Mononuclear cell (primary cell): ENCODE results near the gene SLC16A5. TPM values are rescaled to one million over a fixed set of nuclear protein-coding genes. Genes with fewer than 3 reads are reported as not detected.
A peak's percentile ranks its signal among the peaks of the same experiment; 100 is the strongest.
"Not testable (repeated sequence)": the region's sequence is repeated elsewhere in the genome, so short reads cannot be mapped to it uniquely, and the experiment has no call there.

Source experiments
- H3K27me3 ChIP-seq: 2 replicates; pipeline ENCODE4 v1.6.0; 2011; ENCODE audit warnings: low read length, control low read depth; ENCODE audit not compliant: insufficient read depth
- H3K4me1 ChIP-seq: 2 replicates; pipeline ENCODE4 v1.5.1; 2011; ENCODE audit warnings: mild to moderate bottlenecking, low read length, control low read depth; ENCODE audit not compliant: insufficient read depth
- H3K4me3 ChIP-seq: 2 replicates; pipeline ENCODE4 v1.5.1; 2011; ENCODE audit warnings: mild to moderate bottlenecking, low read length, moderate library complexity
- H3K9me3 ChIP-seq: 2 replicates; pipeline ENCODE4 v1.5.1; 2011; ENCODE audit warnings: low read depth, mild to moderate bottlenecking, control low read depth, low read length
- total RNA-seq: library from RNA; depleted of rRNA; stranded (reverse); fragments of >200 nt; gene quantifications from one replicate; pipeline ENCODE4 v1.2.3, GENCODE V29; 2012

The SLC16A5 gene, protein sequence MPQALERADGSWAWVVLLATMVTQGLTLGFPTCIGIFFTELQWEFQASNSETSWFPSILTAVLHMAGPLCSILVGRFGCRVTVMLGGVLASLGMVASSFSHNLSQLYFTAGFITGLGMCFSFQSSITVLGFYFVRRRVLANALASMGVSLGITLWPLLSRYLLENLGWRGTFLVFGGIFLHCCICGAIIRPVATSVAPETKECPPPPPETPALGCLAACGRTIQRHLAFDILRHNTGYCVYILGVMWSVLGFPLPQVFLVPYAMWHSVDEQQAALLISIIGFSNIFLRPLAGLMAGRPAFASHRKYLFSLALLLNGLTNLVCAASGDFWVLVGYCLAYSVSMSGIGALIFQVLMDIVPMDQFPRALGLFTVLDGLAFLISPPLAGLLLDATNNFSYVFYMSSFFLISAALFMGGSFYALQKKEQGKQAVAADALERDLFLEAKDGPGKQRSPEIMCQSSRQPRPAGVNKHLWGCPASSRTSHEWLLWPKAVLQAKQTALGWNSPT
- total RNA-seq: 13.0 TPM

GRCh38 chr17:75087558-75088453 is at the start of gene SLC16A5:
Gene SLC16A5 (plus strand): TSS chr17:75087954. CDS start chr17:75093637, 5,683 bp downstream.
- Histone ChIP-seq H3K27me3 (no peaks in the 10 kb centered on the region), H3K4me3 (peak within 1 kb of the TSS; percentile 53), H3K4me1 (peaks cover 56% of the 10 kb centered on the region), H3K9me3 (no peaks in the 10 kb centered on the region)

GRCh38 chr17:75039238-75039637 is 48.5 kb upstream of the SLC16A5 start:
- no peaks in the 10 kb centered on the region for H3K27me3 ChIP-seq
- no peaks in the 10 kb centered on the region for H3K9me3 ChIP-seq

DNA sequence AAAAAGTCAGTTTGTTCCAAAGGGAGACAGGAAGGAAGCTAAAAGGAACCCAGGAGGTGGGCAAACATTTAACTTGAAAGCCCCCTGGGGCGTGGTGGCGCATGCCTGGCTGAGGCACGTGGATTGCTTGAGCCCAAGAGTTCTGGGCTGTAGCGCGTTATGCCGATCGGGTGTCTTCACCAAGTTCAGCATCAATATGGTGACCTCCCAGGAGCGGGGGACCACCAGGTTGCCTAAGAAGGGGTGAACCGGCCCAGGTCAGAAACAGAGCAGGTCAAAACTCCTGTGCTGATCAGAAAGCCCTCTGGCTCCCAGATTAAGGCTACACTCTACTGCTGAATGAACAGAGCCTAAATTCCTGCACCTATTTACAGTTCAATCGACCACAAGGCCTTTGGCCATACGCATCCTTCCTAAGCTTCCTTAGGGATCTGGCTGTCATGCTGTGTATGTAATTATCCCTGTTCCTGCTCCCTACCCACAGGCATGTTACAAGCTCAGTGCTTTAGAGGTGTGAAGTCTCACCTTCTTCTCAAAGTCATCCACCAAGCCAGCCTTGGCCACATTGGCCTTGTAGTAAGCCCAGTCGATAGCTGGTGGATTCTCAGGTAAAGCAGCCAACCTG is 46.0 kb upstream of the SLC16A5 start:
- Histone ChIP-seq H3K4me1 (peaks cover 14% of the 10 kb centered on the region), H3K4me3 (no peak overlapping the region), H3K27me3 (no peaks in the 10 kb centered on the region), H3K9me3 (no peaks in the 10 kb centered on the region)

More at GRCh38 chr17:75039238-75039637, 48.5 kb upstream of the SLC16A5 start:
- Histone ChIP-seq H3K4me3 (no peak overlapping the region), H3K4me1 (peaks cover 30% of the 10 kb centered on the region)

- not testable (repeated sequence) for H3K9me3 ChIP-seq, H3K4me3 ChIP-seq, H3K27me3 ChIP-seq
- H3K4me1 ChIP-seq: peaks cover 20% of the 10 kb centered on the region
These were observed 44.0 kb upstream of the SLC16A5 start for GRCh38 chr17:75043789-75044188.

- H3K4me3 ChIP-seq: no peak overlapping the region
- H3K9me3 ChIP-seq: no peaks in the 10 kb centered on the region
- no peaks in the 10 kb centered on the region for H3K27me3 ChIP-seq
- H3K4me1 ChIP-seq: peaks cover 25% of the 10 kb centered on the region
These were observed 43.0 kb upstream of the SLC16A5 start for GRCh38 chr17:75044716-75045115.

DNA sequence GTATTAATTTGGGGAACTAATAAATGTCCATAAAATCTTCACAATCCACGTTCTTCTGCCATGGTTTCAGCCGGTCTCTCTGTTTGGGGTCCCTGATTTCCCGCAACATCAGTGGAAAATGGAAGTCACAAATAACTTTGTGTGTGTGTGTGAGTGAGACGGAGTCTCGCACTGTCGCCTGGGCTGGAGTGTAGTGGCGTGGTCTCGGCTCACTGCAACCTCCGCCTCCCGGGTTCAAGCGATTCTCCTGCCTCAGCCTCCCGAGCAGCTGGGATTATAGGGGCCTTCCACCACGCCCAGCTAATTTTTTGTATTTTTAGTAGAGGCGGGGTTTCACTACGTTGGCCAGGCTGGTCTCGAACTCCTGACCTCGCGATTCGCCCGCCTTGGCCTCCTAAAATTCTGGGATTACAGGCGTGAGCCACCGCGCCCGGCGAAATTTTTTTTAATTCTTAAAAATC is 41.8 kb upstream of the SLC16A5 start:
- Histone ChIP-seq H3K4me3 (peak overlapping the region; percentile 92), H3K4me1 (peaks cover 25% of the 10 kb centered on the region)
- not testable (repeated sequence) for H3K9me3 ChIP-seq, H3K27me3 ChIP-seq

DNA sequence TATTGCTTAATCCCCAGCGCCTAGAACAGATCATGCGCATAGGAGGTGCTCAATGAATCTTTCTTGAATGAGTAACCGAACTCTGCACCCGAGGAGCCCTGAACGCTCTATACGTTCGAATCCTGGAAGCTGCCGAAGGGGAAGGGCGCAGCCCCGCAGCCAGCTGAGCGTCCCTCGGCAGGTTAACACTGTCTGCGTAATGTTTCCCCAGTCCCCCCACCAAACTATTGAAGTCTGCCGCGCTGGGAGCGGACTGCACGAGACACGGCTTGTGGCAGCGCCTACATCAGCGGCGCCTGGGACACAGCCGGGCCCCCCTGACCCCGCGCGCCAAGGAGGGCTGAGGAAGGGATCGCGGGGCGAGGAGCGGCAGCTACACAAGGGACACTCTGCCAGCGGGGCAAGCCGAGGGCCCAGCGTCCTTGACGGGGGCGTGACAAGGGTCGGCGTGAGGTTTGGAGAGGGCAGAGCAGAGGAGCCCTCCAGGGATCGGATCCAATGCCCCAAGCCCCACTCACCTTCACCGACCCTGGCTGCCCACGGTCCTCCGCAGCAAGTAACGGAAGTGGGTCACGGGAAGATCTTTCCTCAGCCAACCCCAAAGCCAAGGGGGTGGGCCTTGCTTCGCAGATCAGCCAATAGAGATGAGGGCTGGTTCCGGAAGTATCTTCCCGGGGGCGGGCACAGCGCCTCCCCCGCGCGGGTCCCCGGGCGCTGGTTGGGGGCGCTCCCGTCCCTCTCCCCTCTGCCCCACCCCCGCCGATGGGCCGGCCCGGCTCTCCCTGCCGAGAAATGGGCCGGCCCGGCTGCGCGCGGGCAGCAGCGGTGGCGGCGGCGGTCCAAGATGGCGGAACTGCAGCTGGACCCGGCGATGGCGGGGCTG is 41.1 kb upstream of the SLC16A5 start, which contains the start of the genes ATP5PD and KCTD2:
Gene ATP5PD, minus strand, starts transcription at position 563 of the 883 bp plus-strand sequence. CDS start 4,319 bp downstream, outside the sequence.
Gene KCTD2, plus strand, starts transcription at position 819 of the 883 bp plus-strand sequence. Its CDS starts 26 bp downstream, at position 845.
- H3K4me1 ChIP-seq: peaks cover 25% of the 10 kb centered on the region
- H3K27me3 ChIP-seq: no peaks in the 10 kb centered on the region
- no peaks in the 10 kb centered on the region for H3K9me3 ChIP-seq
- H3K4me3 ChIP-seq: peak within 1 kb of the TSS; percentile 92

DNA sequence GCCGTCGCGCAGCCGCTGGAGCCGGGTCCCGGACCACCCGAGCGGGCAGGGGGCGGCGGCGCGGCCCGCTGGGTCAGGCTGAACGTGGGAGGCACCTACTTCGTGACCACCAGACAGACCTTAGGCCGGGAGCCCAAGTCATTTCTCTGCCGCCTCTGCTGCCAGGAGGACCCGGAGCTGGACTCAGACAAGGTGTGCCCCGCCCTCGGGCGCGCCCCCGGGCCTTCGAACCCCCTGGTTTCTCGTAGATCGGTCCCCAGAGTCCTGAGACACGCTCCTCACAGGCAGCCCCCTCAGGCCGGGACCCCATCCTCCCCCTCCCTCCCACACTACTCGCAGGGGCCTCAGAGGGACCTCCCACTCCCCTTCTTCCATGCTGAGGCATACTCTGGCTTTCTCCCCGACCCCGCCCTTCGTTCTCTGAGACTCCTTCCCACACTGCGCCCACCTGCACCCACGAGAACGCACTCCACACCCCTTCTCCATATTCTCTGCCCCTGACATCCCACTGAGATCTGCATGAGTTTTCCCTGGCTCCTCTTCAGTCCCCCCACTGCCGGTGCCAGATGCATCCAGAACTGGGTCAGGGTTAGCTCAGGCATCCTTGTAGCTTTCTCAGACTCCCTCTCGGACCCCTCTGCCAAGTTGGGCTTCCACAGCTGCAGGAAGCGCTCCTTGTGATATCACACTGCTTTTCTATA is 40.2 kb upstream of the SLC16A5 start:
- Histone ChIP-seq H3K4me1 (peaks cover 25% of the 10 kb centered on the region), H3K4me3 (peak overlapping the region; percentile 92), H3K27me3 (no peaks in the 10 kb centered on the region), H3K9me3 (no peaks in the 10 kb centered on the region)

DNA sequence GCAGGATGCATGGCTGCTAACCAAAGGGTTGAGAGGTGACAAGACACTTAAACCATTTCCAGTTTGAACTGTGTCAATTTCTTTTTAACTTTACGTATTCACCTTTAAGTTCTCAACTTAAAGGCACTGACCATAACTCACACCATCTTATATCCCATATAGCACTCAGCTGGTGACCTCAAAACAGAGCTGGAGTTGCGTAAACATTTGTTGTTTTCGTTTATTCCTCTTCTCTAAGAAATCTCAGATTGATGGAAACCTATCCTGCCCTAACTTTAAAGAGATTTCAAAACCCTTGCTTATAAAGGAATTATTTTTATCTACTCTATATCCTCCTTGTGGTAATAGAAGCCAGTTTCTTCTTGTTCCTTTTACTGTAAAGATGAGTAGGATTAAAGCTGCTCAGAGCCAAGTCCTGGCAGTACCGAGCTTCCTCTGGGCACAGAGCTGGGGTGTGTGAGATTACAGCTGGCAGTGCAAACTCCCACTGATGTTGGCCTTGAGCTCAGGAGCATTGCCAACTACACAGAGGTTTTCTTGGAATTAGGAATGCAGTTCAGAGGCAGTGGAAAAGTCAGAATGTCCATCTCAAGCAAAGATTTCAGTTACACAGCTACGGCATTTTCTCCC is 39.4 kb upstream of the SLC16A5 start:
- Histone ChIP-seq H3K4me1 (peaks cover 25% of the 10 kb centered on the region), H3K9me3 (no peaks in the 10 kb centered on the region), H3K27me3 (no peaks in the 10 kb centered on the region)

GRCh38 chr17:75049057-75049456 is 38.7 kb upstream of the SLC16A5 start:
- Histone ChIP-seq H3K4me1 (peaks cover 25% of the 10 kb centered on the region), H3K4me3 (no peak overlapping the region), H3K27me3 (no peaks in the 10 kb centered on the region), H3K9me3 (no peaks in the 10 kb centered on the region)

More for the DNA sequence above, 39.4 kb upstream of the SLC16A5 start:
- H3K4me3 ChIP-seq: peak overlapping the region; percentile 92

DNA sequence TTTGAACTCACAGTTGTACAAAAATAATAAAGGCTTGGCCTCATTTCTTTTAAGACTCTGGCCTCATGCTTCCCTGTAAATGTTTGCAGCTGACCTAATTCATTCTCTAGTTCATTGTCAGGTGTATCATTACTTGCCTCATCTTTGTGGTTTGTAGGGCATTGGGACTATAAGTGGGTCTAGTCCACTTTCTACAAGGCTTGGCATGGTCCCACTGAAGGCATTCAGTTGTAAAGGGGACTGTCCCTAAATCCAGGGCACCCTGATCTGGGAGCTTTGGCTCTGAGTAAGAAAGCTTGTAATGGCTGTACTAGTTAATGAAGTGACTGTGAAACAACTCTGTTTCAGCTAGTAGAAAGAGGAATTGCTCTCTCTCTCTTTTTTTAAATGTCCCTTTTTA is 38.0 kb upstream of the SLC16A5 start:
- Histone ChIP-seq H3K4me1 (peaks cover 25% of the 10 kb centered on the region), H3K4me3 (no peak overlapping the region), H3K9me3 (no peaks in the 10 kb centered on the region), H3K27me3 (no peaks in the 10 kb centered on the region)

GRCh38 chr17:75051941-75052340 is 35.8 kb upstream of the SLC16A5 start:
- Histone ChIP-seq H3K27me3 (no peaks in the 10 kb centered on the region), H3K9me3 (no peaks in the 10 kb centered on the region), H3K4me3 (no peak overlapping the region), H3K4me1 (peaks cover 18% of the 10 kb centered on the region)
